AG04450 (cell line): ENCODE data around the gene TMEM95. TPM values are rescaled to one million over a fixed set of nuclear protein-coding genes. Genes with fewer than 3 reads are reported as not detected.

ENCODE experiments used
- CTCF ChIA-PET: fragments of 300-600, 350-600 bp; formaldehyde crosslinking; extraction: SDS; loops from one replicate; lab custom pipeline; 2022; ENCODE audit warnings: antibody characterized with exemption, inconsistent platforms; lab: Charles Lee
- POLR2A ChIA-PET: fragments of 350-600 bp; formaldehyde crosslinking; extraction: SDS; loops from one replicate; lab custom pipeline; 2021; ENCODE audit warnings: antibody characterized with exemption, inconsistent platforms; lab: Yijun Ruan, JAX
- DNase-seq: peaks from one replicate; pipeline ENCODE4 v3.0.0-alpha.2; 2011; ENCODE audit warnings: low read depth, low spot score
- H3K27ac ChIP-seq: one replicate; pipeline ENCODE4 v1.5.1; 2012; ENCODE audit warnings: low read depth, low read length, control low read depth
- H3K27me3 ChIP-seq: one replicate; pipeline ENCODE4 v1.6.0; 2012; ENCODE audit warnings: low read length; ENCODE audit not compliant: control insufficient read depth, insufficient read depth
- H3K4me3 ChIP-seq: 2 replicates; pipeline ENCODE4 v1.5.1; 2011; ENCODE audit warnings: mild to moderate bottlenecking, low read depth, low read length, control low read depth
- H3K9me3 ChIP-seq: 2 replicates; pipeline ENCODE4 v1.5.1; 2012; ENCODE audit warnings: low read length; ENCODE audit not compliant: control insufficient read depth, insufficient read depth
- CTCF ChIP-seq: IDR thresholded peaks from 2 replicates; pipeline ENCODE4 v1.5.1; 2011; ENCODE audit warnings: low read depth, low read length, control low read depth, inconsistent platforms
- polyA plus RNA-seq: library from polyadenylated mRNA; depleted of rRNA; stranded (reverse); fragments of >200 nt; gene quantifications from 2 replicates; pipeline ENCODE4 v1.2.3, GENCODE V29; 2011

TMEM95 gene
- polyA plus RNA-seq, 1 experiment: not detected

DNA sequence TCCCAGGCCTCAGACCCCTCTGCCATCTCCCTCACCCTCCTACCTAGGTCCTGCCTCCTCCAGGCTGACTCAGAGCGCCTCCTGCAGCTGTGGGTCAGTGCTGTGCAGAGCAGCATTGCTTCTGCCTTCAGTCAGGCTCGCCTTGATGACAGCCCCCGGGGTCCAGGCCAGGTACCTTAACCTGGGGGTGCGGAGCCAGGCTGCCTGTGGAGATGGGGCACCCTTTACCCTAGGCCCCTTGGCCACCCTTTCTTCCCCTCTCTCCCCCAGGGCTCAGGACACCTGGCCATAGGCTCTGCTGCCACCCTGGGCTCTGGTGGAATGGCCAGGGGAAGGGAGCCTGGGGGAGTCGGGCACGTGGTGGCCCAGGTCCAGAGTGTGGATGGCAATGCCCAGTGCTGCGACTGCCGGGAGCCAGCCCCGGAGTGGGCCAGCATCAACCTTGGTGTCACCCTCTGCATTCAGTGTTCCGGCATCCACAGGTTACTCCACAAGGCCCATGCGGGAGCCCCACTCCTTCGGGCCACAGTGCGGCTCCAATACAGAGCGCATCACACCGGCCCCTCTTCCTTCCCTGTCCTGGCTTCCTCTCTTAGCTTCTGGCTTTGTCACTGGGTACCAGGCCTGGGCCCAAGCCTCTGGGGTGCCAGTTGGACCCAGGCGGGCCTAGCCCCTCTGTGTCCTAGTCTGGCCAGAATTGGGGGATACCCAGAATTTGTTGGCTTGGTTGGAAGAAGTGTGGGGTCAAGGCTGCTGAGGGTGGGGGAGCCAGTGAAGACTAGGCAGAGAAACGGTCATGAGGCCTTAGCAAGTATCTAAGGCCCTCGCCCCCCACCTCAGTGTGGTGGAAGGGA, 8.0 kb upstream of the TMEM95 start:
- ChIA-PET POLR2A (no interaction called here), CTCF (interaction anchor here (0.7 to 2.1 kb wide), 4 partner anchors 9 to 213 kb away, joined by 4 to 12 read pairs (median 6); partner anchors contain the start of genes ACAP1 and SLC2A4)
- no peaks in the 10 kb centered on the region; the same call in 1 of the 2 replicates for H3K9me3 ChIP-seq
- no peak overlapping the region for H3K4me3 ChIP-seq
- H3K27me3 ChIP-seq: peaks cover 4% of the 10 kb centered on the region
- no peak for TF ChIP-seq CTCF
- H3K27ac ChIP-seq: no peak overlapping the region
- DNase-seq: no peak

- Histone ChIP-seq H3K4me3 (no peak overlapping the region), H3K9me3 (no peaks in the 10 kb centered on the region; the same call in 1 of the 2 replicates), H3K27ac (no peak overlapping the region), H3K27me3 (peaks cover 4% of the 10 kb centered on the region)
- no peak for DNase-seq
- ChIA-PET CTCF (interaction anchor here (0.6 to 1.0 kb wide), 3 partner anchors 8 to 213 kb away, joined by 3 to 11 read pairs (median 3); no protein-coding TSS in a partner anchor), POLR2A (no interaction called here)
- TF ChIP-seq CTCF: no peak
Measured at GRCh38 chr17:7347630-7348477, 7.1 kb upstream of the TMEM95 start.

GRCh38 chr17:7348478-7349242, 6.3 kb upstream of the TMEM95 start:
- H3K27ac ChIP-seq: no peak overlapping the region
- TF ChIP-seq CTCF: no peak
- CTCF ChIA-PET: interaction anchor here (0.6 to 1.0 kb wide), 5 partner anchors 9 to 303 kb away, joined by 3 to 11 read pairs (median 3); no protein-coding TSS in a partner anchor
- H3K9me3 ChIP-seq: no peaks in the 10 kb centered on the region; the same call in 1 of the 2 replicates
- POLR2A ChIA-PET: no interaction called here
- no peak overlapping the region for H3K4me3 ChIP-seq
- DNase-seq: no peak
- H3K27me3 ChIP-seq: peaks cover 3% of the 10 kb centered on the region

GRCh38 chr17:7351665-7352502, 3.1 kb upstream of the TMEM95 start, which contains the start of gene KCTD11:
Gene KCTD11 (plus strand): TSS chr17:7352162.
- DNase-seq: peak; percentile 64

More at GRCh38 chr17:7351665-7352502, 3.1 kb upstream of the TMEM95 start, which contains the start of gene KCTD11:
- TF ChIP-seq CTCF: peak; percentile 71
- POLR2A ChIA-PET: interaction anchor here (0.6 to 2.5 kb wide), 7 partner anchors 11 to 811 kb away, joined by 3 to 8 read pairs (median 3); partner anchors contain the start of genes NEURL4, TMEM256, VAMP2 and ZBTB4
- H3K27me3 ChIP-seq: no peaks in the 10 kb centered on the region
- H3K9me3 ChIP-seq: no peaks in the 10 kb centered on the region; the same call in 1 of the 2 replicates
- peak within 1 kb of the TSS; percentile 100 for H3K27ac ChIP-seq
- CTCF ChIA-PET: interaction anchor here (1.0 kb wide), 1 partner anchor 52 kb away, joined by 3 read pairs; the partner anchor contains the start of gene TMEM256
- H3K4me3 ChIP-seq: peak within 1 kb of the TSS; percentile 91
